ENCODE data around the gene TMEM106C.

DNA sequence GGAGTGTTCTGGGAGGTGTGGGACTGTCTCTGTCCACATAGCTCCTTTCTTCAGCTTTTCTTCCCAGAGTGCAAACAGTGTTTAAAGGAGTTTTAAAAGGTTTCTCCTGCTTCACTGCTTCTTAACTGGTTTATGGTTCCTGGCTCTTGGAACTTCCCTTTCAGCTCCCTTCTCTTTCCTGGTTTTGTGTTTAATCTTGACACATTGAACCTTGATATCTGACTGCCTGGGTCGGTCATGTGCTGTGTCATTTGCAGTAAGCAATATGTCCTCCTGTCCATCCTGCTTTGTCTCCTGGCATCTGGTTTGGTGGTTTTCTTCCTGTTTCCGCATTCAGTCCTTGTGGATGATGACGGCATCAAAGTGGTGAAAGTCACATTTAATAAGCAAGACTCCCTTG is 2.2 kb downstream of the TMEM106C start:
- TF ChIP-seq CTCF (IDR thresholded peaks at IDR 0.05) (no peak), POLR2A (IDR thresholded peaks at IDR 0.05) (no peak)
